Breast epithelium (tissue), 3 donors: ENCODE measurements around the gene FAT4.

Experiments
- CTCF ChIP-seq, 3 donors: fragments of 450-650 bp; IDR thresholded peaks; one replicate each; pipeline ENCODE4 v1.5.1; 2016 to 2017; ENCODE audit warnings: antibody characterized with exemption in 3 of 3, mild to moderate bottlenecking in 3 of 3, moderate library complexity in 3 of 3
- POLR2A ChIP-seq: fragments of 450-650 bp; IDR thresholded peaks from one replicate; pipeline ENCODE4 v1.6.1; 2016; ENCODE audit warnings: antibody characterized with exemption, mild to moderate bottlenecking, moderate library complexity
- POLR2AphosphoS5 ChIP-seq, 3 donors: sonication (generic); formaldehyde crosslinking; IDR thresholded peaks; one replicate each; pipeline ENCODE4 v1.6.1; 2017; ENCODE audit warnings: antibody characterized with exemption in 3 of 3

GRCh38 chr4:125265846-125266245 lies 48.9 kb upstream of the FAT4 start:
- TF ChIP-seq CTCF (IDR thresholded peaks at IDR 0.05) (no peak), POLR2AphosphoS5 (IDR thresholded peaks at IDR 0.05) (no peak), POLR2A (no peak)
